Progenitor cell of endocrine pancreas (in vitro differentiated cells): Measurements from ENCODE around the gene SOBP. TPM values are rescaled to one million over a fixed set of nuclear protein-coding genes. Genes with fewer than 3 reads are reported as not detected.

Experiments used
- DNase-seq: peaks from one replicate; pipeline ENCODE4 v3.0.0; 2021; ENCODE audit warnings: low spot score; ENCODE audit not compliant: unreplicated experiment
- H3K27ac Mint-ChIP-seq: 2 replicates; pipeline ENCODE4 v1.8.0; 2021; ENCODE audit warnings: mild to moderate bottlenecking, moderate library complexity, mixed read lengths
- H3K27me3 Mint-ChIP-seq: 2 replicates; pipeline ENCODE4 v1.8.0; 2021; ENCODE audit warnings: mixed read lengths
- H3K36me3 Mint-ChIP-seq: 2 replicates; pipeline ENCODE4 v1.8.0; 2022; ENCODE audit warnings: mixed read lengths; ENCODE audit not compliant: insufficient read depth
- H3K4me1 Mint-ChIP-seq: 2 replicates; pipeline ENCODE4 v1.8.0; 2021; ENCODE audit warnings: low read depth, mixed read lengths
- H3K4me3 Mint-ChIP-seq: 2 replicates; pipeline ENCODE4 v1.8.0; 2021; ENCODE audit warnings: low read depth, mild to moderate bottlenecking, moderate library complexity, mixed read lengths
- H3K9me3 Mint-ChIP-seq: 2 replicates; pipeline ENCODE4 v1.8.0; 2021; ENCODE audit warnings: low read depth, mixed read lengths
- total RNA-seq: library from RNA; stranded (reverse); gene quantifications from 2 replicates; pipeline ENCODE4 v1.2.1, GENCODE V29; 2021
- TF ChIP-seq, protein P1 (sequence below): fragments of 200-600 bp; sonication (generic); IDR thresholded peaks from one replicate; pipeline ENCODE4 v1.5.0; 2021; ENCODE audit warnings: antibody characterized with exemption, mild to moderate bottlenecking; ENCODE audit not compliant: unreplicated experiment

Gene SOBP
- total RNA-seq, 1 donor from 2014 or later = 17.0 TPM

DNA sequence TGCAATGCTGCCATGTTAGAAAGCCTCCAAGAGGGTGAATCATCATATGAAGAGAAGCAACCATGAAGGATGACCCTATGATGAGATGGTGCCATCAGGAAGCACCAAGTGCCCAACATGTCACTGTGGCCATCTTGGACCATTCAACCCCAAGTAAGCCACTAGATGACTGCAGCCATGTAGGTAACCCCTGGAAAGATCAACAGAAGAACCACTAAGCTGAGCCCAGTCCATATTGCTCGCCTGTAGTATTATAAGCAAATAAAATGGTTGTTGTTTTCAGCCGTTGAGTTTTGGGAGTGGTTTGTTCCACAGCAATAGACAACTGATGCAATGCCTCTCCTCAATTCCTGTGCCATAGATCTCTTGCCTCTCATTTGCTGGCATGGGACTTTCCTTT, 193.3 kb downstream of the SOBP start:
- Mint-ChIP-seq H3K4me3 (no peak overlapping the region), H3K36me3 (no peaks in the 10 kb centered on the region), H3K27ac (no peak overlapping the region), H3K4me1 (no peaks in the 10 kb centered on the region), H3K9me3 (peaks cover 6% of the 10 kb centered on the region), H3K27me3 (no peaks in the 10 kb centered on the region)
- TF ChIP-seq, protein P1, sequence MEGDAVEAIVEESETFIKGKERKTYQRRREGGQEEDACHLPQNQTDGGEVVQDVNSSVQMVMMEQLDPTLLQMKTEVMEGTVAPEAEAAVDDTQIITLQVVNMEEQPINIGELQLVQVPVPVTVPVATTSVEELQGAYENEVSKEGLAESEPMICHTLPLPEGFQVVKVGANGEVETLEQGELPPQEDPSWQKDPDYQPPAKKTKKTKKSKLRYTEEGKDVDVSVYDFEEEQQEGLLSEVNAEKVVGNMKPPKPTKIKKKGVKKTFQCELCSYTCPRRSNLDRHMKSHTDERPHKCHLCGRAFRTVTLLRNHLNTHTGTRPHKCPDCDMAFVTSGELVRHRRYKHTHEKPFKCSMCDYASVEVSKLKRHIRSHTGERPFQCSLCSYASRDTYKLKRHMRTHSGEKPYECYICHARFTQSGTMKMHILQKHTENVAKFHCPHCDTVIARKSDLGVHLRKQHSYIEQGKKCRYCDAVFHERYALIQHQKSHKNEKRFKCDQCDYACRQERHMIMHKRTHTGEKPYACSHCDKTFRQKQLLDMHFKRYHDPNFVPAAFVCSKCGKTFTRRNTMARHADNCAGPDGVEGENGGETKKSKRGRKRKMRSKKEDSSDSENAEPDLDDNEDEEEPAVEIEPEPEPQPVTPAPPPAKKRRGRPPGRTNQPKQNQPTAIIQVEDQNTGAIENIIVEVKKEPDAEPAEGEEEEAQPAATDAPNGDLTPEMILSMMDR = no peak
- DNase-seq = no peak

DNA sequence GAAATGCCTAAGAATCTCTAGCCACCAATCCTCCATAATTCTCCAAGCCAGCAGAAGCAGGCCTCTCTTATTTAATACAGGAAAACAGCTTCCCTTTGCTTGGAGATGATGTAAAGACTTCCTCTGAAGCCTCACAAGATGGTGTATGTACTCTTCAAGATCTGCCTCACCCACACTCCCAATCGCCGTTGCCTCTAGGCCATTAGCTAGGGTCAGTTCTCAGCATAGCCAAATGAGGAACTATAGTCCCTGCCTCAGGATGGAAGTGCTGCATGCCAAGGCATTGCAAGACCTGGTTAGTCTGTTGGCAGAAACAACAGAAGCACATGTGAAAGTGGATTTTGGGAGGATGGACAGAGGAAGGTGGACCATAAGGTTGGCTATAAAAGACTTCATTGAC, 195.1 kb downstream of the SOBP start:
- Mint-ChIP-seq H3K9me3 (peaks cover 6% of the 10 kb centered on the region), H3K27ac (no peak overlapping the region), H3K4me3 (no peak overlapping the region), H3K36me3 (no peaks in the 10 kb centered on the region), H3K4me1 (no peaks in the 10 kb centered on the region), H3K27me3 (no peaks in the 10 kb centered on the region)
- TF ChIP-seq, protein P1 = no peak
- no peak for DNase-seq

DNA sequence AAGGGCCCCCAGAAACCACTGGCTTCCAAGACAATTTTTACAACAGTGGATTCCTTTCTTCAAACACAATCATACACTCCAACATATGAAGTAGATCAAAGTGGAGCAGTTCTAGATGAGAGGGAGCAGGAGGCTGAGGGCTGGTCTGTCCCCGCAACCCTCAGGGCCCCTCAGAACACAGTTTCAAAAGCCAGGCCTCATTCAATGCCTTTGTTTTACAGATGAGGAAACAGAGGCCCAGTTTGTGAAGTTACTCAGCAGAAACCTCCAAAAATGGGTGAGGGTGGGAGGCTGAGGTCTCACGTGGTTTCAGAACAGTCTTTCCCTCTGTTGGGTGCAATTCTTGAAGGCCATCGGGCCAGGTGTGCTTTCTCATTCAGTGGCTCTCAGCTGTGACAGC, 199.3 kb downstream of the SOBP start:
- no peaks in the 10 kb centered on the region for H3K4me1 Mint-ChIP-seq
- no peaks in the 10 kb centered on the region for H3K36me3 Mint-ChIP-seq
- no peak for DNase-seq
- H3K4me3 Mint-ChIP-seq = no peak overlapping the region
- TF ChIP-seq, protein P1 = no peak
- no peak overlapping the region for H3K27ac Mint-ChIP-seq
- peaks cover 2% of the 10 kb centered on the region for H3K9me3 Mint-ChIP-seq
- no peaks in the 10 kb centered on the region for H3K27me3 Mint-ChIP-seq

DNA sequence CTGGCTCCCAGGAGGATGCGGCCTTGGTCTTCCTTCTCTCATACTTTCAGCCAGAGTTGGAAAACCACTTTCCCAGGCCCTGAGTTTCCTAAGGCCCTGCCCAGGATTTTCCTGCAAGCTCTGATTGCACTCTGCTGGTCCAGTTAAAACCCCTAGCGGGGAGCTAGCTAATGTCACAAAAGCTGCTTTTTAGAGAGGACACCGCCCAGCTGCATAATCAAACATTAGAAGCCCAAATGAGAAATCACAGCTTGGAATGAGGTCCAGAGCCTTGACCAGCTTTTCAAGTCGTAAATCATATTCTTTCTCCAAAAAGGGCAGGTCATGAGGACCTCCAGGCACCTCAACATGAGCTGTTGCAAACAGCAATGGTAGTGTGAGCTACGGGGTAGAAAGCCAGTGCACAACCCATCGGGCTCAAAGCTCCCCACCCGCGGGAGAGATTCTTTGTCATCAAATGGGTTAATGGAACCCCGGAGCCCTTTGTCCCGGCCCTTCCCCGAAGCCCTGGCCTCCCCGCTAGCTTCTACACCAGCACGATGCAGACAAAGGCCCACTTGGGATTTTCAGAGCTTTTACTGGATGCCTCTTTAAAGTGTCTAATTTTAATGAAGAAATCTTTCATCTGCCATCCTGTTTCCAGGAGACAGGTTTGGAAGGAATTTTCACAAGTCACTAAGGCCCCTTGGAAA, 200.2 kb downstream of the SOBP start:
- H3K4me3 Mint-ChIP-seq = no peak overlapping the region
- H3K36me3 Mint-ChIP-seq = no peaks in the 10 kb centered on the region
- no peaks in the 10 kb centered on the region for H3K4me1 Mint-ChIP-seq
- no peaks in the 10 kb centered on the region for H3K27me3 Mint-ChIP-seq
- TF ChIP-seq, protein P1 = no peak
- H3K9me3 Mint-ChIP-seq = peaks cover under 1% of the 10 kb centered on the region
- no peak for DNase-seq
- no peak overlapping the region for H3K27ac Mint-ChIP-seq

DNA sequence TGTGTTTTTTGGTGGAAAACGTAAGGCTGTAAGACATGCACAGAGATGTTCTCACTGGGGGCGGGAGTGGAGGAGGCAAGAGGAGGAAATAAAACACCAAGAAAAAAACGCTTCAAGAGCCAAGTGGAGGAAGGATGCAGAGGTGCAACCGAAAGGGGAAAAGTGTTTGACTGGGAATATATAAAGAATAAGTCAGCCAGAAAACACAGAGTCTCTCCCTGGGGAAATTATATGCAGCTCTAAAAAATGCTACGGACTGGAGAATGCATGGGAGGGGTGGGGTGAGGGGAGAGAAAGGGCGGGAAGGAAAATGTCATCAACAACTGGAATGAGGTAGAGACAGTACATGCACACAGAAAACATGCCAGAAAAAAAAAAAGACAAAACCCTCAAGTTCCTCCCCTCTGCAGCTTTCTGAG, 200.7 kb downstream of the SOBP start:
- H3K4me3 Mint-ChIP-seq = no peak overlapping the region
- TF ChIP-seq, protein P1 = no peak
- no peaks in the 10 kb centered on the region for H3K4me1 Mint-ChIP-seq
- no peaks in the 10 kb centered on the region for H3K36me3 Mint-ChIP-seq
- H3K9me3 Mint-ChIP-seq = no peaks in the 10 kb centered on the region
- DNase-seq = no peak
- no peaks in the 10 kb centered on the region for H3K27me3 Mint-ChIP-seq
- no peak overlapping the region for H3K27ac Mint-ChIP-seq
